Activated effector memory CD4-positive, alpha-beta T cell treated with Interleukin-2 at 50 U/mL for 16 hours (primary cell): Measurements from ENCODE around the gene FBXL17.

ENCODE experiments used
- DNase-seq: peaks from one replicate; pipeline ENCODE4 v3.0.0-alpha.2; 2020

FBXL17 gene

GRCh38 chr5:108372369-108372768 is 9.5 kb downstream of the FBXL17 start:
- no peak for DNase-seq

- no peak for DNase-seq
Observed at GRCh38 chr5:108371263-108371662, 10.6 kb downstream of the FBXL17 start.

GRCh38 chr5:108369167-108369566 is 12.7 kb downstream of the FBXL17 start:
- DNase-seq = no peak

- DNase-seq = no peak
Observed at GRCh38 chr5:108367679-108368334, 14.1 kb downstream of the FBXL17 start.

- no peak for DNase-seq
Observed at GRCh38 chr5:108366500-108366899, 15.4 kb downstream of the FBXL17 start.

- DNase-seq = no peak
Observed at GRCh38 chr5:108361771-108362170, 20.1 kb downstream of the FBXL17 start.

GRCh38 chr5:108361239-108361638 is 20.7 kb downstream of the FBXL17 start:
- no peak for DNase-seq

- no peak for DNase-seq
Observed at GRCh38 chr5:108360280-108360679, 21.6 kb downstream of the FBXL17 start.

- DNase-seq = no peak
Observed at GRCh38 chr5:108356286-108356685, 25.6 kb downstream of the FBXL17 start.

GRCh38 chr5:108353087-108353486 is 28.8 kb downstream of the FBXL17 start:
- no peak for DNase-seq

GRCh38 chr5:108345541-108346171 is 36.2 kb downstream of the FBXL17 start:
- no peak for DNase-seq

GRCh38 chr5:108344103-108344822 is 37.6 kb downstream of the FBXL17 start:
- DNase-seq = no peak

- no peak for DNase-seq
Observed at GRCh38 chr5:108341866-108342265, 40.0 kb downstream of the FBXL17 start.

- DNase-seq = no peak
Observed at GRCh38 chr5:108340131-108340530, 41.8 kb downstream of the FBXL17 start.

GRCh38 chr5:108339220-108339619 is 42.7 kb downstream of the FBXL17 start:
- no peak for DNase-seq

GRCh38 chr5:108334225-108334624 is 47.7 kb downstream of the FBXL17 start:
- no peak for DNase-seq

GRCh38 chr5:108326982-108327381 is 54.9 kb downstream of the FBXL17 start:
- no peak for DNase-seq

GRCh38 chr5:108324886-108325285 is 57.0 kb downstream of the FBXL17 start:
- DNase-seq = no peak

- DNase-seq = no peak
Observed at GRCh38 chr5:108321341-108321740, 60.6 kb downstream of the FBXL17 start.

- DNase-seq = no peak
Observed at GRCh38 chr5:108320231-108320630, 61.7 kb downstream of the FBXL17 start.

GRCh38 chr5:108315829-108316228 is 66.1 kb downstream of the FBXL17 start:
- DNase-seq = no peak

- no peak for DNase-seq
Observed at GRCh38 chr5:108312258-108312657, 69.6 kb downstream of the FBXL17 start.

GRCh38 chr5:108311682-108312081 is 70.2 kb downstream of the FBXL17 start:
- no peak for DNase-seq

- DNase-seq = no peak
Observed at GRCh38 chr5:108303611-108304010, 78.3 kb downstream of the FBXL17 start.
